Spleen (tissue), 11 donors: Measurements from ENCODE around the gene ITIH3. TPM values are rescaled to one million over a fixed set of nuclear protein-coding genes. Genes with fewer than 3 reads are reported as not detected.
A peak's percentile ranks its signal among the peaks of the same experiment; 100 is the strongest.

Source experiments
- DNase-seq: peaks from one replicate; pipeline ENCODE4 v3.0.0-alpha.2; 2020
- H3K27ac ChIP-seq, 8 donors: fragments of 200-600 bp; sonication (generic) in 7 of 8; 1 replicate in 4 of 8; 2 replicates in 4 of 8; pipeline versions ENCODE4 v1.5.0 to v1.8.0; 2016 to 2021; ENCODE audit warnings: inconsistent platforms in 4 of 8, mild to moderate bottlenecking in 4 of 8, moderate library complexity in 1 of 8
- H3K27me3 ChIP-seq, 7 donors: fragments of 200-600 bp; sonication (generic) in 6 of 7; replicated peaks in 1 of 7; 1 replicate in 4 of 7; 2 replicates in 3 of 7; pipeline versions ENCODE4 v1.5.0 to v1.8.0; 2016 to 2021; ENCODE audit warnings: inconsistent platforms in 3 of 7, mild to moderate bottlenecking in 1 of 7
- H3K36me3 ChIP-seq, 6 donors: fragments of 200-600 bp; sonication (generic) in 5 of 6; 1 replicate in 4 of 6; 2 replicates in 2 of 6; pipeline versions ENCODE4 v1.5.0 to v1.8.0; 2016 to 2021; ENCODE audit warnings: inconsistent platforms in 2 of 6
- H3K4me1 ChIP-seq, 6 donors: fragments of 200-600 bp; sonication (generic) in 5 of 6; 1 replicate in 3 of 6; 2 replicates in 3 of 6; pipeline versions ENCODE4 v1.5.0 to v1.8.0; 2016 to 2021; ENCODE audit warnings: inconsistent platforms in 3 of 6
- H3K4me3 ChIP-seq, 8 donors: fragments of 200-600 bp; sonication (generic) in 7 of 8; 1 replicate in 4 of 8; 2 replicates in 4 of 8; pipeline versions ENCODE4 v1.5.0 to v1.8.0; 2016 to 2021; ENCODE audit warnings: inconsistent platforms in 4 of 8, mild to moderate bottlenecking in 4 of 8, moderate library complexity in 2 of 8
- H3K9me3 ChIP-seq, 8 donors: fragments of 200-600 bp; sonication (generic) in 7 of 8; 1 replicate in 4 of 8; 2 replicates in 4 of 8; pipeline versions ENCODE4 v1.5.0 to v1.8.0; 2016 to 2021; ENCODE audit warnings: inconsistent platforms in 4 of 8
- CTCF ChIP-seq, 11 experiments: fragments of 200-600 bp in 7 of 11; fragments of 450-650 bp in 4 of 11; sonication (generic) in 4 of 11; IDR thresholded peaks in 8 of 11; conservative IDR thresholded peaks in 3 of 11; 1 replicate in 7 of 11; 2 replicates in 4 of 11; pipeline versions ENCODE4 v1.4.0 to v1.8.0; 2016 to 2021; ENCODE audit warnings: antibody characterized with exemption in 11 of 11, inconsistent platforms in 4 of 11, mild to moderate bottlenecking in 1 of 11
- POLR2A ChIP-seq, 3 donors: fragments of 450-650 bp; IDR thresholded peaks; one replicate each; pipeline ENCODE4 v1.5.1; 2017; ENCODE audit warnings: antibody characterized with exemption in 3 of 3, mild to moderate bottlenecking in 1 of 3
- POLR2AphosphoS5 ChIP-seq, 3 donors: sonication (generic); formaldehyde crosslinking; IDR thresholded peaks; one replicate each; pipeline ENCODE4 v1.5.1; 2017; ENCODE audit warnings: antibody characterized with exemption in 3 of 3
- whole genome bisulfite sequencing, 5 donors: extraction: QIAGEN DNeasy Blood & Tissue Kit in 3 of 5; methylation state at CpG; one replicate each; pipeline versions ENCODE4 v1.1.5 to v1.1.7; 2013 to 2018; 5-methylcytosine and 5-hydroxymethylcytosine counted together
- intact Hi-C: fragments of 100-400 bp; cut with DNase I; formaldehyde crosslinking; loops from one replicate; pipeline ENCODE4 v1.15.0; 2023; ENCODE audit warnings: low total_unique reads
- polyA plus RNA-seq, 3 donors: library from polyadenylated mRNA; stranded (reverse); fragments of 200-250 nt; gene quantifications; one replicate each; pipeline ENCODE4 v1.2.1, GENCODE V29; 2013
- total RNA-seq, 7 donors: library from RNA; depleted of rRNA in 3 of 7; stranded (reverse); fragments of >200 nt in 3 of 7; fragmentation: NEBNext Ultra II Directional in 4 of 7; extraction: Animal tissue kit (Norgen Biotek cat#: 25700) in 4 of 7; gene quantifications; one replicate each; pipeline versions ENCODE4 v1.1.0 to v1.2.1, GENCODE V29; 2016 to 2021
- donor health status: healthy with polysubstance abuse.
- donor health status: DM: no; HTN: no; CAD: no; lungs with moderate emphysema.
- donor health status: DM: no; HTN: no; CAD: no.
- donor health status: Bipolar disorder and iron deficiency.
- donor health status: healthy.
- donor health status: DM: no; HTN: no; CAD: no.
- donor health status: DM: yes; HTN: yes; CAD: no.

The ITIH3 gene
- total and polyA plus RNA-seq, 10 donors, result 8.0 to 53.7 (median 16.5) TPM

DNA sequence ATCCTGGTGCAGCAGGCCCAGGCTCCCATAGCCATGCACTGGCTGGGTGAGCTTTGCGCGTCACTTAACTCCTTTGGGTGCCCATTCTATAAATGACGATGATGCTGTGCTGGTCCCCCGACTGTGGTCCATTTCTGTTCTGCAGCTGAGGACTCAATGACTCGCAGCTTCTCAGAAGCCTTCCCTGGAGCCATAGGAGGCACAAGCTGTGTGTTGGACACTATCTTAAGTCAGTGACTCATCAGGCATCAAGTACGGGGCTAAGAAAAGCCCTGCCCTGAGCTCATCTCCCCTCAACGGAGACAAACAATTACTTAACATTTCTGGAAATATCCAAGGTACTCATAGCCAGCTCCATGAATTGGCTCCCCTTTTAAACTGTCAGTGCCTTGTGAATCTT is 54.0 kb downstream of the ITIH3 start:
- intact Hi-C loops, result no loop called here
- WGBS, 5 donors, result 81 to 97% (median 91%) methylated on average over 6 to 7 of the region's 7 CpGs
- DNase-seq, result peak; percentile 38

DNA sequence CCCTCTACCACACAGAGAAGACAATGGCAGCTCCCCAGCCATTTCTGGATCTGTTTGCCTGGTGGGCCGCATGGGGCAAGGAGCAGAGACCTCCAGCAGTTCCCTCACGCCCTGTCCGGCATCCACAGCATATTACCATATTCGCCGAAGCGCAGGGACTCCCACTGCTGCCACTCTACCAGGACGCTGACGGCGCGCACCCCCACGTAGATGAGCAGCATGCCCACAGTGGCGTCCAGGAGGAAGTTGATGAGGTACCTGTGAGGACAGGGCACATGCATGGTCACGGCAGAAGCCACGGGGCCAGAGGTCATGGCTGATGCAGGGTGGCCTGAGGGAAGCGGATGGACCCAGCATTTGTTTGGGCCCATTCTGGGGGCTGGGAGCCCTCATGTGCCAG is 55.1 kb downstream of the ITIH3 start:
- 95 to 97% (median 97%) methylated on average over 14 to 15 of the region's 15 CpGs for WGBS, 5 donors
- no peak overlapping the region for H3K27ac ChIP-seq
- intact Hi-C loops, result no loop called here
- no peaks in the 10 kb centered on the region for H3K27me3 ChIP-seq
- TF ChIP-seq POLR2A (IDR thresholded peaks at IDR 0.05) (no peak), POLR2AphosphoS5 (IDR thresholded peaks at IDR 0.05) (peak in 1 of 3 donors; percentile 45)
- H3K4me3 ChIP-seq, result no peak overlapping the region
- peaks cover 0 to 25% (median 8%) of the 10 kb centered on the region in 6 donors for H3K4me1 ChIP-seq
- H3K9me3 ChIP-seq, result no peaks in the 10 kb centered on the region
- peak; percentile 47 for DNase-seq
- H3K36me3 ChIP-seq, result peaks cover 0 to 86% (median 56%) of the 10 kb centered on the region in 6 donors

More for the DNA sequence above, 54.0 kb downstream of the ITIH3 start:
- H3K36me3 ChIP-seq, result peaks cover 0 to 86% (median 56%) of the 10 kb centered on the region in 6 donors
- H3K9me3 ChIP-seq, result no peaks in the 10 kb centered on the region
- no peak for TF ChIP-seq CTCF (IDR thresholded peaks at IDR 0.05 in 8 of 11, conservative IDR thresholded peaks at IDR 0.05 in 3 of 11)
- TF ChIP-seq POLR2A (IDR thresholded peaks at IDR 0.05), result no peak
- TF ChIP-seq POLR2AphosphoS5 (IDR thresholded peaks at IDR 0.05), result no peak
- no peaks in the 10 kb centered on the region for H3K27me3 ChIP-seq
- no peak overlapping the region for H3K27ac ChIP-seq
- peaks cover 0 to 36% (median 9%) of the 10 kb centered on the region in 6 donors for H3K4me1 ChIP-seq
- no peak overlapping the region for H3K4me3 ChIP-seq

DNA sequence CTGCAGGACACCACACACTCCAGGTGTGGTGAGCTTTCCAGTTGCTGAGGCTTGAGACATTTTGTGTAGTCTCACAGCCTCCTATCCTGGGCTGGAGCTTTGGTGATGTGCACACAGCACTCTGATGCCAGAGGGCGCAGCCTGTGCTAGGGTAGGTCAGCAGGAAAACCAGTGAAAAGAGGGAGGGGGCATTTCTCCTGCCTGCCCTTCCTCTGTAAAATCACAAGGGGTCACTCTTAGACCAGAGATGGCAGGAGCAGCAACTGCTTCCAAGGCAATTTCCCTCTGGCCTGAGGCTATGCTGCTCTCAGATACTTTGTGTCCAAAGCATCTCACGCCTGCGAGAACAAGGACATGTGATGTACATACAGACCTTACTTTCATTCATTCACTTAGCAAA is 56.8 kb downstream of the ITIH3 start:
- Histone ChIP-seq H3K36me3 (peaks cover 0 to 97% (median 56%) of the 10 kb centered on the region in 6 donors), H3K9me3 (no peaks in the 10 kb centered on the region), H3K4me1 (peaks cover 0 to 8% (median 2%) of the 10 kb centered on the region in 6 donors), H3K27me3 (no peaks in the 10 kb centered on the region), H3K4me3 (no peak overlapping the region), H3K27ac (no peak overlapping the region)
- intact Hi-C loops, result no loop called here
- TF ChIP-seq CTCF (IDR thresholded peaks at IDR 0.05 in 8 of 11, conservative IDR thresholded peaks at IDR 0.05 in 3 of 11) (peak in 8 of 11 experiments; percentile 34 to 59 (median 46)), POLR2AphosphoS5 (IDR thresholded peaks at IDR 0.05) (no peak)
- 76 to 91% (median 86%) methylated on average over 3 of the region's 3 CpGs for WGBS, 5 donors
- DNase-seq, result peak; percentile 30

DNA sequence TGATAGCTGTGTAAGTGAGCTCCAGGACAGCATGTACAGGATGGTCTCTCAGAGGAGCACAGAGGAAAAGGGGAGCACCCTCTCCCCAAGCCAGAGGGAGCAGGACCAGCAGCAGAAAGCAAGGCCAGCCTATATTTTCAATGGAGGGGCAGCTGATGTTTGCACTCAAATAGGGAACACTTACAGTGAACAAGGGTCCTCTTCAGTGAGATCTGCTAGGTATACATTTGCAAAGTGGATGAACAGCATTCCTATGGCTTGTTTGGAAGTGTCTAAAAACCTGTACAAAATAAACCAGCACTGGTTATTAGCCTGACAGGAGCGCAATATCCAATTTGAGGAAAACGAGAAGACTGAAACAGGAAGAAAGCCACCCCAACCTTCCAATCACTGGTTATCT is 57.8 kb downstream of the ITIH3 start:
- Histone ChIP-seq H3K36me3 (peaks cover 0 to 98% (median 54%) of the 10 kb centered on the region in 6 donors), H3K4me1 (no peaks in the 10 kb centered on the region), H3K27me3 (no peaks in the 10 kb centered on the region), H3K9me3 (no peaks in the 10 kb centered on the region), H3K27ac (no peak overlapping the region), H3K4me3 (no peak overlapping the region)
- no peak for TF ChIP-seq POLR2AphosphoS5 (IDR thresholded peaks at IDR 0.05)
- no peak for TF ChIP-seq POLR2A (IDR thresholded peaks at IDR 0.05)
- TF ChIP-seq CTCF (IDR thresholded peaks at IDR 0.05 in 8 of 11, conservative IDR thresholded peaks at IDR 0.05 in 3 of 11), result no peak
- 52 to 76% (median 63%) methylated on average over 2 of the region's 2 CpGs for WGBS, 5 donors
- DNase-seq, result peak; percentile 5
- intact Hi-C loops, result no loop called here

GRCh38 chr3:52854013-52854412 is 59.4 kb downstream of the ITIH3 start:
- WGBS, 5 donors, result 92 to 100% (median 97%) methylated on average over 2 of the region's 2 CpGs
- Histone ChIP-seq H3K27me3 (no peaks in the 10 kb centered on the region), H3K4me1 (no peaks in the 10 kb centered on the region), H3K4me3 (no peak overlapping the region), H3K36me3 (peaks cover 0 to 85% (median 40%) of the 10 kb centered on the region in 6 donors), H3K9me3 (no peaks in the 10 kb centered on the region), H3K27ac (no peak overlapping the region)
- DNase-seq, result no peak
- intact Hi-C loops, result no loop called here
- TF ChIP-seq CTCF (IDR thresholded peaks at IDR 0.05 in 8 of 11, conservative IDR thresholded peaks at IDR 0.05 in 3 of 11), result no peak
- no peak for TF ChIP-seq POLR2A (IDR thresholded peaks at IDR 0.05)
- no peak for TF ChIP-seq POLR2AphosphoS5 (IDR thresholded peaks at IDR 0.05)
